CD4-positive, alpha-beta T cell treated with Interleukin-4 for 4 hours (primary cell): ENCODE results near the gene SPINK5.
A peak's percentile ranks its signal among the peaks of the same experiment; 100 is the strongest.

Source experiments
- DNase-seq: peaks from one replicate; pipeline ENCODE4 v3.0.0-alpha.2; 2020

SPINK5 gene

GRCh38 chr5:148179234-148179824 lies 115.5 kb downstream of the SPINK5 start:
- DNase-seq: peak; percentile 49

GRCh38 chr5:148186248-148187003 lies 122.6 kb downstream of the SPINK5 start:
- DNase-seq: peak; percentile 16
